GM12892 (cell line): ENCODE measurements around the gene PLD1.

Experiments
- POLR2A ChIP-seq: IDR thresholded peaks from 2 replicates; pipeline ENCODE4 v1.6.1; 2011; ENCODE audit warnings: low read depth, low read length, control low read depth
- POLR2AphosphoS5 ChIP-seq: IDR thresholded peaks from 2 replicates; pipeline ENCODE4 v1.6.1; 2011; ENCODE audit warnings: low read depth, low read length, control low read depth
- TAF1 ChIP-seq: IDR thresholded peaks from 2 replicates; pipeline ENCODE4 v1.6.1; 2011; ENCODE audit warnings: low read depth, mild to moderate bottlenecking, control low read depth, low read length, borderline replicate concordance

DNA sequence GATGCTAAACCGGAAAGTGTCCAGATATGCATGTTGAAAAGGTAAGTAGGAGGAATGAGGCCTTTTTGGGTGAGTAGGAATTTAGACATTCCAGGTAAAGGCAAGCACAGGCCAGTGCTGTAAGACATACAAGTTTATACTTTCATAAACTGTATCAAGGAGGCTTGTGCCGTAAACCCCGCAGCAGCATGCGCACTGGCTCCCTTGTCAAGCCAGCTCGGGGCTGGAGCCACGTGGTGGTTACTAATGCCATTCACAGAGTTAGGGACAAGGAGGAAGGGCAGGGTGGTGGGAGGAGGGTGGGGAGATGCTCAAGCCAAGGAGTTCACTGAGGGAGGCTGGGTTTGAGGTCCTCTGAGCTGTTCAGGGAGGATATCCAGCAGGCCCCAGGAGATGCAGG lies 35.8 kb downstream of the PLD1 start:
- TF ChIP-seq POLR2A (no peak), POLR2AphosphoS5 (no peak), TAF1 (no peak)
